ENCODE data around the gene PRKCI. TPM values are rescaled to one million over a fixed set of nuclear protein-coding genes. Genes with fewer than 3 reads are reported as not detected.
"Not testable (repeated sequence)": the region's sequence is repeated elsewhere in the genome, so short reads cannot be mapped to it uniquely, and the experiment has no call there.

PRKCI gene
- total RNA-seq = 15.9 TPM
- long read RNA-seq, full-length matches to known transcripts = 37 of 41 reads
- long read RNA-seq, partial matches to known transcripts = 1 of 41 reads
- long read RNA-seq, other reads (novel, unspliced or antisense) = 3 of 41 reads

GRCh38 chr3:170221924-170222646, at the start of gene PRKCI:
TSS of gene PRKCI (plus strand) at chr3:170222424. CDS start at chr3:170222670, 246 bp downstream.
- ATAC-seq (ENCODE audit: poor library complexity) (peak; percentile 100), DNase-seq (peak; percentile 97)
- intact Hi-C loops (cut with DNase I) = no loop called here

- ATAC-seq (ENCODE audit: poor library complexity) (no peak), DNase-seq (no peak)
- intact Hi-C loops (cut with DNase I) = no loop called here
Observed at GRCh38 chr3:170178651-170179050, 43.6 kb upstream of the PRKCI start.

GRCh38 chr3:170179432-170179831, 42.8 kb upstream of the PRKCI start:
- ATAC-seq (ENCODE audit: poor library complexity) (no peak), DNase-seq (no peak)
- intact Hi-C loops (cut with DNase I) = no loop called here

GRCh38 chr3:170180079-170180907, 41.9 kb upstream of the PRKCI start:
- ATAC-seq (ENCODE audit: poor library complexity) = peak; percentile 30
- intact Hi-C loops (cut with DNase I) = no loop called here

GRCh38 chr3:170180908-170181885, 41.0 kb upstream of the PRKCI start, which contains the start of gene PHC3:
TSS of gene PHC3 (minus strand) at chr3:170181733. CDS start at chr3:170181715, 18 bp downstream.
- ATAC-seq (ENCODE audit: poor library complexity) (peak; percentile 97), DNase-seq (peak; percentile 96)
- intact Hi-C loops (cut with DNase I) = no loop called here

More at GRCh38 chr3:170180079-170180907, 41.9 kb upstream of the PRKCI start:
- no peak for DNase-seq

GRCh38 chr3:170189398-170190256, 32.6 kb upstream of the PRKCI start:
- intact Hi-C loops (cut with DNase I) = no loop called here
- DNase-seq (no peak), ATAC-seq (ENCODE audit: poor library complexity) (peak; percentile 22)

- intact Hi-C loops (cut with DNase I); DNase-seq; ATAC-seq (ENCODE audit: poor library complexity): not testable (repeated sequence)
Observed at GRCh38 chr3:170195759-170196158, 26.5 kb upstream of the PRKCI start.

- ATAC-seq (ENCODE audit: poor library complexity) (no peak), DNase-seq (no peak)
- intact Hi-C loops (cut with DNase I) = no loop called here
Observed at GRCh38 chr3:170196833-170197232, 25.4 kb upstream of the PRKCI start.

- intact Hi-C loops (cut with DNase I) = no loop called here
- no peak for ATAC-seq (ENCODE audit: poor library complexity)
- DNase-seq = no peak
Observed at GRCh38 chr3:170200987-170201386, 21.2 kb upstream of the PRKCI start.

GRCh38 chr3:170201527-170201926, 20.7 kb upstream of the PRKCI start:
- DNase-seq (no peak), ATAC-seq (ENCODE audit: poor library complexity) (no peak)
- intact Hi-C loops (cut with DNase I) = no loop called here

- ATAC-seq (ENCODE audit: poor library complexity) = no peak
- intact Hi-C loops (cut with DNase I) = no loop called here
- DNase-seq = no peak
Observed at GRCh38 chr3:170203457-170203856, 18.8 kb upstream of the PRKCI start.

- ATAC-seq (ENCODE audit: poor library complexity) (no peak), DNase-seq (no peak)
- intact Hi-C loops (cut with DNase I) = no loop called here
Observed at GRCh38 chr3:170204023-170204472, 18.2 kb upstream of the PRKCI start.

GRCh38 chr3:170204509-170204908, 17.7 kb upstream of the PRKCI start:
- ATAC-seq (ENCODE audit: poor library complexity) (no peak), DNase-seq (no peak)
- intact Hi-C loops (cut with DNase I) = no loop called here

GRCh38 chr3:170205302-170205701, 16.9 kb upstream of the PRKCI start:
- intact Hi-C loops (cut with DNase I) = no loop called here
- no peak for ATAC-seq (ENCODE audit: poor library complexity)
- no peak for DNase-seq

GRCh38 chr3:170206164-170206762, 16.0 kb upstream of the PRKCI start:
- DNase-seq; intact Hi-C loops (cut with DNase I); ATAC-seq (ENCODE audit: poor library complexity): not testable (repeated sequence)

- DNase-seq (no peak), ATAC-seq (ENCODE audit: poor library complexity) (no peak)
- intact Hi-C loops (cut with DNase I) = no loop called here
Observed at GRCh38 chr3:170207717-170208116, 14.5 kb upstream of the PRKCI start.

GRCh38 chr3:170211668-170212067, 10.6 kb upstream of the PRKCI start:
- DNase-seq (no peak), ATAC-seq (ENCODE audit: poor library complexity) (no peak)
- intact Hi-C loops (cut with DNase I) = no loop called here

Measured in Right ventricle myocardium superior (tissue), 1 donor.